OCI-LY7 (cell line): ENCODE results near the gene FKBP15. TPM values are rescaled to one million over a fixed set of nuclear protein-coding genes. Genes with fewer than 3 reads are reported as not detected.

Experiments
- BruUV-seq: library from RNA; stranded (reverse); fragments of 400-500 nt; replicated peaks from 2 replicates; lab custom pipeline; 2021; lab: Mats Ljungman, UMichigan
- CTCF ChIA-PET: fragments of 300-600 bp; sonication (Branson Sonifier 250); formaldehyde crosslinking; loops from one replicate; lab custom pipeline; 2022; ENCODE audit warnings: antibody characterized with exemption; ENCODE audit not compliant: unreplicated experiment; lab: Charles Lee
- POLR2A ChIA-PET: fragments of 300-600 bp; sonication (Branson Sonifier 250); formaldehyde crosslinking; loops from one replicate; lab custom pipeline; 2022; ENCODE audit warnings: antibody characterized with exemption; lab: Charles Lee
- DNase-seq: peaks from one replicate; pipeline ENCODE4 v3.0.0-alpha.2; 2015; ENCODE audit warnings: low spot score
- H2AFZ ChIP-seq: fragments of 200-600 bp; sonication (generic), shearing (Covaris generic); 2 replicates; pipeline ENCODE4 v1.6.1; 2014; ENCODE audit warnings: mild to moderate bottlenecking, antibody characterized with exemption, low read length, moderate library complexity
- H3K27ac ChIP-seq: fragments of 200-600 bp; sonication (generic); 2 replicates; pipeline ENCODE4 v1.5.1; 2014; ENCODE audit warnings: mixed run types, low read depth, mild to moderate bottlenecking, moderate library complexity, low read length, inconsistent platforms; ENCODE audit not compliant: poor library complexity, severe bottlenecking
- H3K36me3 ChIP-seq: fragments of 200-600 bp; sonication (generic); 2 replicates; pipeline ENCODE4 v1.6.1; 2014; ENCODE audit warnings: mild to moderate bottlenecking, antibody characterized with exemption, low read length, moderate library complexity, mixed read lengths; ENCODE audit not compliant: insufficient read depth
- H3K4me1 ChIP-seq: fragments of 200-600 bp; sonication (generic); 2 replicates; pipeline ENCODE4 v1.5.1; 2014; ENCODE audit warnings: mild to moderate bottlenecking, low read length; ENCODE audit not compliant: insufficient read depth, poor library complexity, severe bottlenecking
- H3K4me2 ChIP-seq: fragments of 200-600 bp; sonication (generic); 2 replicates; pipeline ENCODE4 v1.6.1; 2014; ENCODE audit warnings: mild to moderate bottlenecking, low read length
- H3K4me3 ChIP-seq: fragments of 200-600 bp; sonication (generic); 2 replicates; pipeline ENCODE4 v1.5.1; 2014; ENCODE audit warnings: mild to moderate bottlenecking, low read depth, low read length; ENCODE audit not compliant: poor library complexity, severe bottlenecking
- H3K79me2 ChIP-seq: fragments of 200-600 bp; sonication (generic); 2 replicates; pipeline ENCODE4 v1.6.1; 2016; ENCODE audit warnings: low read depth, mild to moderate bottlenecking, low read length, moderate library complexity, mixed read lengths; ENCODE audit not compliant: insufficient read depth
- H3K9me2 ChIP-seq: fragments of 200-600 bp; sonication (generic); 2 replicates; pipeline ENCODE4 v1.6.1; 2016; ENCODE audit warnings: mild to moderate bottlenecking, low read length, mixed read lengths; ENCODE audit not compliant: insufficient read depth
- H3K9me3 ChIP-seq: fragments of 200-600 bp; sonication (generic); 2 replicates; pipeline ENCODE4 v1.6.1; 2014; ENCODE audit warnings: mild to moderate bottlenecking, mixed run types, low read length, mixed read lengths
- H4K20me1 ChIP-seq: fragments of 200-600 bp; sonication (generic); 2 replicates; pipeline ENCODE4 v1.6.1; 2014; ENCODE audit warnings: mild to moderate bottlenecking, antibody characterized with exemption, low read length, moderate library complexity, mixed read lengths; ENCODE audit not compliant: insufficient read depth
- CTCF ChIP-seq: fragments of 200-600 bp; sonication (generic); conservative IDR thresholded peaks from 2 replicates; pipeline ENCODE4 v1.5.1; 2014; ENCODE audit warnings: mild to moderate bottlenecking, antibody characterized with exemption, low read length, moderate library complexity, mixed read lengths
- EZH2phosphoT487 ChIP-seq: fragments of 200-600 bp; sonication (generic); IDR thresholded peaks from 2 replicates; pipeline ENCODE4 v1.6.1; 2018; ENCODE audit warnings: low read depth, borderline replicate concordance, mild to moderate bottlenecking, mixed run types, antibody characterized with exemption, low read length, moderate library complexity, mixed read lengths
- intact Hi-C: fragments of 100-400 bp; cut with micrococcal nuclease; formaldehyde crosslinking; loops from one replicate; pipeline ENCODE4 v1.10.0; 2022; ENCODE audit not compliant: unreplicated experiment
- total RNA-seq, 2 experiments: library from RNA; depleted of rRNA in 1 of 2; stranded (reverse); fragments of >200 nt in 1 of 2; shearing (Covaris generic) in 1 of 2; gene quantifications; 2 replicates each; pipeline ENCODE4 v1.2.3, GENCODE V29; 2014 to 2022

The FKBP15 gene
- total RNA-seq, 2 experiments from 2014 or later: 39.9 to 58.0 TPM

GRCh38 chr9:113261917-113262671 is 41.0 kb upstream of the FKBP15 start:
- H3K27ac ChIP-seq: no peak overlapping the region
- no TSS peak for BruUV-seq
- no peaks in the 10 kb centered on the region for H3K9me2 ChIP-seq
- H3K4me3 ChIP-seq: no peak overlapping the region
- no peak for DNase-seq
- no peak overlapping the region for H3K4me2 ChIP-seq
- no peaks in the 10 kb centered on the region for H3K79me2 ChIP-seq
- TF ChIP-seq EZH2phosphoT487 (no peak), CTCF (no peak)
- intact Hi-C loops: no loop called here
- CTCF ChIA-PET: no interaction called here
- H2AFZ ChIP-seq: no peak overlapping the region
- peaks cover 39% of the 10 kb centered on the region for H3K36me3 ChIP-seq
- H4K20me1 ChIP-seq: no peaks in the 10 kb centered on the region
- POLR2A ChIA-PET: interaction anchor here (0.6 to 1.4 kb wide), 2 partner anchors 23 to 608 kb away, joined by 3 to 4 read pairs; no protein-coding TSS in a partner anchor
- no peaks in the 10 kb centered on the region for H3K9me3 ChIP-seq
- H3K4me1 ChIP-seq: no peaks in the 10 kb centered on the region

GRCh38 chr9:113258282-113258681 is 37.2 kb upstream of the FKBP15 start:
- Histone ChIP-seq H3K4me2 (no peak overlapping the region), H2AFZ (no peak overlapping the region), H3K79me2 (no peaks in the 10 kb centered on the region), H3K27ac (no peak overlapping the region), H4K20me1 (no peaks in the 10 kb centered on the region), H3K9me2 (no peaks in the 10 kb centered on the region), H3K4me1 (no peaks in the 10 kb centered on the region), H3K36me3 (peaks cover 31% of the 10 kb centered on the region), H3K9me3 (no peaks in the 10 kb centered on the region), H3K4me3 (no peak overlapping the region)
- intact Hi-C loops: no loop called here
- CTCF ChIA-PET: no interaction called here
- no TSS peak for BruUV-seq
- POLR2A ChIA-PET: no interaction called here
- no peak for DNase-seq
- TF ChIP-seq EZH2phosphoT487: no peak
- no peak for TF ChIP-seq CTCF

GRCh38 chr9:113257863-113258262 is 36.8 kb upstream of the FKBP15 start:
- intact Hi-C loops: no loop called here
- H4K20me1 ChIP-seq: no peaks in the 10 kb centered on the region
- H3K9me3 ChIP-seq: no peaks in the 10 kb centered on the region
- no TSS peak for BruUV-seq
- H3K4me1 ChIP-seq: no peaks in the 10 kb centered on the region
- H3K27ac ChIP-seq: no peak overlapping the region
- POLR2A ChIA-PET: no interaction called here
- H3K36me3 ChIP-seq: peaks cover 31% of the 10 kb centered on the region
- H3K79me2 ChIP-seq: no peaks in the 10 kb centered on the region
- TF ChIP-seq CTCF (no peak), EZH2phosphoT487 (no peak)
- CTCF ChIA-PET: no interaction called here
- no peak overlapping the region for H3K4me3 ChIP-seq
- no peaks in the 10 kb centered on the region for H3K9me2 ChIP-seq
- DNase-seq: no peak
- no peak overlapping the region for H3K4me2 ChIP-seq
- H2AFZ ChIP-seq: no peak overlapping the region
